NCI-H1048 (cell line): ENCODE results near the gene SLC6A4.
"Not testable (repeated sequence)": the region's sequence is repeated elsewhere in the genome, so short reads cannot be mapped to it uniquely, and the experiment has no call there.

ENCODE experiments used
- DNase-seq: peaks from one replicate; lab custom pipeline; 2025; lab: John Stamatoyannopoulos, UW

The SLC6A4 gene

GRCh38 chr17:30219315-30219714 is 16.2 kb downstream of the SLC6A4 start:
- no peak for DNase-seq

- no peak for DNase-seq
Observed at GRCh38 chr17:30218799-30219198, 16.7 kb downstream of the SLC6A4 start.

GRCh38 chr17:30217746-30218245 is 17.7 kb downstream of the SLC6A4 start:
- no peak for DNase-seq

- DNase-seq: no peak
Observed at GRCh38 chr17:30217054-30217453, 18.4 kb downstream of the SLC6A4 start.

GRCh38 chr17:30212750-30213149 is 22.7 kb downstream of the SLC6A4 start:
- DNase-seq: no peak

- no peak for DNase-seq
Observed at GRCh38 chr17:30211371-30211770, 24.1 kb downstream of the SLC6A4 start.

- no peak for DNase-seq
Observed at GRCh38 chr17:30210901-30211300, 24.6 kb downstream of the SLC6A4 start.

GRCh38 chr17:30210366-30210765 is 25.1 kb downstream of the SLC6A4 start:
- DNase-seq: no peak

GRCh38 chr17:30209930-30210329 is 25.6 kb downstream of the SLC6A4 start:
- DNase-seq: no peak

GRCh38 chr17:30208214-30208613 is 27.3 kb downstream of the SLC6A4 start:
- no peak for DNase-seq

GRCh38 chr17:30207655-30208054 is 27.8 kb downstream of the SLC6A4 start:
- no peak for DNase-seq

GRCh38 chr17:30203471-30203981 is 32.0 kb downstream of the SLC6A4 start:
- DNase-seq: no peak

- not testable (repeated sequence) for DNase-seq
Observed at GRCh38 chr17:30200656-30201055, 34.8 kb downstream of the SLC6A4 start.

- DNase-seq: no peak
Observed at GRCh38 chr17:30200106-30200505, 35.4 kb downstream of the SLC6A4 start.

GRCh38 chr17:30199600-30199999 is 35.9 kb downstream of the SLC6A4 start:
- DNase-seq: no peak

GRCh38 chr17:30197416-30197815 is 38.1 kb downstream of the SLC6A4 start:
- DNase-seq: no peak

- no peak for DNase-seq
Observed at GRCh38 chr17:30196504-30196903, 39.0 kb downstream of the SLC6A4 start.

- DNase-seq: no peak
Observed at GRCh38 chr17:30191072-30191471, 44.4 kb downstream of the SLC6A4 start.

- no peak for DNase-seq
Observed at GRCh38 chr17:30188211-30188939, 47.1 kb downstream of the SLC6A4 start.

GRCh38 chr17:30187573-30187972 is 47.9 kb downstream of the SLC6A4 start:
- DNase-seq: no peak

GRCh38 chr17:30186761-30187160 is 48.7 kb downstream of the SLC6A4 start:
- DNase-seq: no peak

- DNase-seq: no peak
Observed at GRCh38 chr17:30176855-30177254, 58.6 kb downstream of the SLC6A4 start.

- no peak for DNase-seq
Observed at GRCh38 chr17:30174556-30174955, 60.9 kb downstream of the SLC6A4 start.

- DNase-seq: no peak
Observed at GRCh38 chr17:30173649-30174048, 61.8 kb downstream of the SLC6A4 start.
